CD4-positive, alpha-beta memory T cell (primary cell): ENCODE results near the gene NKX6-2. TPM values are rescaled to one million over a fixed set of nuclear protein-coding genes. Genes with fewer than 3 reads are reported as not detected.

ENCODE experiments used
- CTCF ChIA-PET: fragments of 350-600 bp; sonication (Branson Sonifier 250); formaldehyde crosslinking; loops from one replicate; lab custom pipeline; 2021; ENCODE audit warnings: inconsistent platforms; ENCODE audit not compliant: partially characterized antibody; lab: Charles Lee
- POLR2A ChIA-PET: fragments of 350-600 bp; sonication (Branson Sonifier 250); formaldehyde crosslinking; loops from one replicate; lab custom pipeline; 2021; ENCODE audit not compliant: partially characterized antibody; lab: Charles Lee
- DNase-seq, 5 donors: peaks; one replicate each; pipeline versions ENCODE4 v3.0.0 to v3.0.0-alpha.2; 2020 to 2022; ENCODE audit warnings: mixed read lengths in 1 of 5
- H3K27ac ChIP-seq: one replicate; pipeline ENCODE4 v1.7.0; 2013; ENCODE audit warnings: low read depth, low read length
- H3K27me3 ChIP-seq: 2 replicates; pipeline ENCODE4 v1.7.0; 2013; ENCODE audit warnings: mild to moderate bottlenecking, low read length, moderate library complexity; ENCODE audit not compliant: insufficient read depth
- H3K36me3 ChIP-seq: 2 replicates; pipeline ENCODE4 v1.7.0; 2013; ENCODE audit warnings: mild to moderate bottlenecking, low read length, moderate library complexity; ENCODE audit not compliant: insufficient read depth
- H3K4me1 ChIP-seq: 2 replicates; pipeline ENCODE4 v1.7.0; 2013; ENCODE audit warnings: mild to moderate bottlenecking, low read length, moderate library complexity; ENCODE audit not compliant: insufficient read depth
- H3K4me3 ChIP-seq, 2 donors: one replicate each; pipeline ENCODE4 v1.7.0; 2013; ENCODE audit warnings: low read length in 2 of 2, mild to moderate bottlenecking in 1 of 2
- H3K9me3 ChIP-seq, 2 donors: one replicate each; pipeline ENCODE4 v1.7.0; 2013; ENCODE audit warnings: low read length in 2 of 2, control low read depth in 1 of 2; ENCODE audit not compliant: control insufficient read depth in 1 of 2
- H3K27ac Mint-ChIP-seq, 7 donors: one replicate each; pipeline ENCODE4 v1.8.0; 2020 to 2021; ENCODE audit warnings: mixed read lengths in 7 of 7, mild to moderate bottlenecking in 6 of 7, inconsistent platforms in 3 of 7, moderate library complexity in 3 of 7
- H3K27me3 Mint-ChIP-seq, 2 donors: one replicate each; pipeline ENCODE4 v1.8.0; 2020 to 2021; ENCODE audit warnings: mixed read lengths in 2 of 2
- H3K36me3 Mint-ChIP-seq, 2 donors: one replicate each; pipeline ENCODE4 v1.8.0; 2020 to 2021; ENCODE audit warnings: mixed read lengths in 2 of 2, inconsistent platforms in 1 of 2, mild to moderate bottlenecking in 1 of 2
- H3K4me1 Mint-ChIP-seq, 4 donors: one replicate each; pipeline ENCODE4 v1.8.0; 2020 to 2021; ENCODE audit warnings: mixed read lengths in 4 of 4, mild to moderate bottlenecking in 1 of 4
- H3K4me3 Mint-ChIP-seq, 8 donors: one replicate each; pipeline ENCODE4 v1.8.0; 2020 to 2021; ENCODE audit warnings: mixed read lengths in 8 of 8, mild to moderate bottlenecking in 7 of 8, moderate library complexity in 6 of 8, inconsistent platforms in 3 of 8
- H3K9me3 Mint-ChIP-seq, 8 donors: one replicate each; pipeline ENCODE4 v1.8.0; 2020 to 2021; ENCODE audit warnings: mixed read lengths in 8 of 8, mild to moderate bottlenecking in 5 of 8, inconsistent platforms in 3 of 8, moderate library complexity in 1 of 8
- intact Hi-C: fragments of 100-400 bp; cut with micrococcal nuclease; formaldehyde crosslinking; loops from one replicate; pipeline ENCODE4 v1.15.1; 2023
- polyA plus RNA-seq, 2 donors: library from polyadenylated mRNA; unstranded; fragments of 300-500 nt; fragmentation: Illumina TruSeq; gene quantifications; one replicate each; pipeline ENCODE4 v1.2.3, GENCODE V29; 2021
- total RNA-seq, 2 experiments: library from RNA; stranded (reverse); gene quantifications; one replicate each; pipeline ENCODE4 v1.2.3, GENCODE V29; 2021

The NKX6-2 gene
- total and polyA plus RNA-seq, 4 experiments from 2014 or later = 0.65 TPM; not detected in 3

DNA sequence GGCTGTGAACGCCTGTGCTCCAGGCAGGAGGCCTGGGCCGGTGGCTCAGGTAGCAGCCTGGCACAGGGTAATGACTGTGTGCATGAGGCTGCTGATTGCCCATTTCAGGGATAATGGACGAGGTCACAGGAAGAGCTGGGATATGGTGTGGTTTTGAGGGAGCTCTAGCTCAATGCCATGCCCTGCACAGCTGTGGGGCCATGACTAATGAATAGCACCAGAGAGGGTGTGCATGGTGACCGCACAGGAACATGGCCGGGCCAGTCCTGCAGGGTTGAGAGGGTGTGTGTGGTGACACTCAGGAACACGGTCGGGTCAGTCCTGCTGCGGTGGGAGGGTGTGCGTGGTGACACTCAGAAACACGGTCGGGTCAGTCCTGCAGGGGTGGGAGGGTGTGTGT is 21.8 kb downstream of the NKX6-2 start:
- Mint-ChIP-seq H3K9me3 (peaks cover 0 to 4% (median 0%) of the 10 kb centered on the region in 8 donors), H3K4me1 (peaks cover 5 to 17% (median 10%) of the 10 kb centered on the region in 4 donors), H3K27ac (peak overlapping the region in 1 of 7 donors; percentile 51), H3K36me3 (peaks cover 18 to 21% of the 10 kb centered on the region in 2 donors), H3K4me3 (no peak overlapping the region), H3K27me3 (no peaks in the 10 kb centered on the region)
- Histone ChIP-seq H3K27me3 (no peaks in the 10 kb centered on the region), H3K36me3 (no peaks in the 10 kb centered on the region), H3K4me1 (no peaks in the 10 kb centered on the region), H3K4me3 (no peak overlapping the region), H3K27ac (no peak overlapping the region), H3K9me3 (no peaks in the 10 kb centered on the region)
- no peak for DNase-seq
- intact Hi-C loops = no loop called here
- ChIA-PET CTCF (no interaction called here), POLR2A (no interaction called here)

- DNase-seq = no peak
- Mint-ChIP-seq H3K27me3 (no peaks in the 10 kb centered on the region), H3K4me1 (peaks cover 5 to 17% (median 10%) of the 10 kb centered on the region in 4 donors), H3K36me3 (peaks cover 15% of the 10 kb centered on the region in 2 donors), H3K27ac (no peak overlapping the region), H3K9me3 (peaks cover 0 to 4% (median 0%) of the 10 kb centered on the region in 8 donors), H3K4me3 (no peak overlapping the region)
- Histone ChIP-seq H3K4me1 (no peaks in the 10 kb centered on the region), H3K36me3 (no peaks in the 10 kb centered on the region), H3K27me3 (no peaks in the 10 kb centered on the region), H3K9me3 (no peaks in the 10 kb centered on the region), H3K27ac (no peak overlapping the region), H3K4me3 (no peak overlapping the region)
- POLR2A ChIA-PET = no interaction called here
- CTCF ChIA-PET = no interaction called here
- intact Hi-C loops = no loop called here
Measured at GRCh38 chr10:132763545-132763944, 22.4 kb downstream of the NKX6-2 start.

- intact Hi-C loops = no loop called here
- Histone ChIP-seq H3K27me3 (no peaks in the 10 kb centered on the region), H3K27ac (no peak overlapping the region), H3K4me1 (no peaks in the 10 kb centered on the region), H3K4me3 (no peak overlapping the region), H3K36me3 (no peaks in the 10 kb centered on the region), H3K9me3 (no peaks in the 10 kb centered on the region)
- no peak overlapping the region for H3K4me3 Mint-ChIP-seq
- ChIA-PET POLR2A (no interaction called here), CTCF (no interaction called here)
- H3K27ac Mint-ChIP-seq = peak overlapping the region in 2 of 7 donors; percentile 11 to 37
- peaks cover 5 to 17% (median 10%) of the 10 kb centered on the region in 4 donors for H3K4me1 Mint-ChIP-seq
- H3K9me3 Mint-ChIP-seq = peaks cover 0 to 4% (median 0%) of the 10 kb centered on the region in 8 donors
- H3K27me3 Mint-ChIP-seq = no peaks in the 10 kb centered on the region
- no peak for DNase-seq
- H3K36me3 Mint-ChIP-seq = peaks cover 15% of the 10 kb centered on the region in 2 donors
Measured at GRCh38 chr10:132762267-132762666, 23.7 kb downstream of the NKX6-2 start.

GRCh38 chr10:132761395-132762060 is 24.4 kb downstream of the NKX6-2 start:
- no peaks in the 10 kb centered on the region for H3K27me3 ChIP-seq
- Mint-ChIP-seq H3K9me3 (peaks cover 0 to 4% (median 0%) of the 10 kb centered on the region in 8 donors), H3K4me1 (peaks cover 5 to 17% (median 10%) of the 10 kb centered on the region in 4 donors), H3K27ac (peak overlapping the region in 4 of 7 donors; percentile 18 to 84 (median 39)), H3K36me3 (peaks cover 15 to 19% of the 10 kb centered on the region in 2 donors), H3K27me3 (no peaks in the 10 kb centered on the region), H3K4me3 (peak overlapping the region in 1 of 8 donors; percentile 8)
- H3K27ac ChIP-seq = no peak overlapping the region
- H3K9me3 ChIP-seq = no peaks in the 10 kb centered on the region
- no peak for DNase-seq
- CTCF ChIA-PET = no interaction called here
- H3K36me3 ChIP-seq = no peaks in the 10 kb centered on the region
- H3K4me1 ChIP-seq = no peaks in the 10 kb centered on the region
- POLR2A ChIA-PET = no interaction called here
- intact Hi-C loops = no loop called here
- H3K4me3 ChIP-seq = no peak overlapping the region

DNA sequence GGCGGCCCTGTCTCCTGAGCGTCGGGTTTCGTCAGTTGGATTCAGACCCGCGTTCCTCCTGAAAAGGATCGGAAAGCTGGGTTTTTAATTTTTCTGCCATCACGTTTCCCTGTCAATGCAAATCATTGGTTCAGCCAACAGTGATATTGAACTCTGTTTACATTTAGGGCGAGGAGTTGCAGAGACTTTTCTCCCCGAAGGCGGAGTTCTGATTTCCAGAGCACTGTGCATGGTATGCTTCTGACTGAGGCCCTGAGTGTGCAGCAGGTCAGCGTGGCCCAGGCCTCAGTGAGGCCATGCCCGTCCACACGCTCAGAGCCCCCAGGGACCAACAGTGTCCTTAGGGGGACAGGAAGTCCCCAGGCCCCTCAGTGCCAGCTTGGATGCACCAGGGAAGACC is 27.1 kb downstream of the NKX6-2 start:
- Mint-ChIP-seq H3K36me3 (peaks cover 27 to 29% of the 10 kb centered on the region in 2 donors), H3K9me3 (peaks cover 0 to 6% (median 0%) of the 10 kb centered on the region in 8 donors), H3K4me1 (peaks cover 6 to 17% (median 13%) of the 10 kb centered on the region in 4 donors), H3K27me3 (no peaks in the 10 kb centered on the region), H3K27ac (no peak overlapping the region), H3K4me3 (no peak overlapping the region)
- Histone ChIP-seq H3K9me3 (no peaks in the 10 kb centered on the region), H3K36me3 (no peaks in the 10 kb centered on the region), H3K4me1 (no peaks in the 10 kb centered on the region), H3K27ac (no peak overlapping the region), H3K27me3 (no peaks in the 10 kb centered on the region), H3K4me3 (no peak overlapping the region)
- POLR2A ChIA-PET = no interaction called here
- intact Hi-C loops = no loop called here
- CTCF ChIA-PET = no interaction called here
- no peak for DNase-seq

- Mint-ChIP-seq H3K4me3 (no peak overlapping the region), H3K36me3 (peaks cover 32 to 38% of the 10 kb centered on the region in 2 donors), H3K9me3 (peaks cover 0 to 6% (median 0%) of the 10 kb centered on the region in 8 donors), H3K4me1 (peaks cover 5 to 15% (median 10%) of the 10 kb centered on the region in 4 donors), H3K27ac (no peak overlapping the region), H3K27me3 (no peaks in the 10 kb centered on the region)
- intact Hi-C loops = no loop called here
- Histone ChIP-seq H3K36me3 (no peaks in the 10 kb centered on the region), H3K27me3 (no peaks in the 10 kb centered on the region), H3K4me1 (no peaks in the 10 kb centered on the region), H3K9me3 (no peaks in the 10 kb centered on the region), H3K4me3 (no peak overlapping the region), H3K27ac (no peak overlapping the region)
- ChIA-PET POLR2A (no interaction called here), CTCF (no interaction called here)
- DNase-seq = no peak
Measured at GRCh38 chr10:132757171-132757570, 28.8 kb downstream of the NKX6-2 start.

DNA sequence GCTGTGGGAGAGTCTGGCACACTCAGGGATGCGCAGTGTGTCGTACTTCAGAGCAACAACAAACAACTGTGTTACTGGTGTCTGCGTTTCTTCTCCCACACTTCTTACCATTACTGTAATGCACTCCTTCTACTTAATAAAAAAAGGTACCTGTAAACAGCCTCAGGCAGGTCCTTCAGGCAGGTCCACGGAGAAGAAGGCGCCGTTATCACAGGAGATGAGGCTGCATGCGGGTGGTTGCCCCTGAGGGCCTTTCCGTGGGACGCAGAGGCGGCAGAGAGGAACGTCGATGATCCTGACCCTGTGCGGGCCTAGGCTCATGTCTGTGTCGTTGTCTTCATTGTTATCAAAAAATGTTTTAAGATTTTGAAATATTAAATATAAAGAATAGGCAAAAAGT is 29.4 kb downstream of the NKX6-2 start:
- Mint-ChIP-seq H3K27ac (no peak overlapping the region), H3K27me3 (no peaks in the 10 kb centered on the region), H3K36me3 (peaks cover 32 to 38% of the 10 kb centered on the region in 2 donors), H3K4me3 (no peak overlapping the region), H3K4me1 (peaks cover under 1 to 13% (median 6%) of the 10 kb centered on the region in 4 donors), H3K9me3 (peaks cover 0 to 6% (median 0%) of the 10 kb centered on the region in 8 donors)
- no peaks in the 10 kb centered on the region for H3K27me3 ChIP-seq
- H3K4me1 ChIP-seq = no peaks in the 10 kb centered on the region
- H3K27ac ChIP-seq = no peak overlapping the region
- ChIA-PET POLR2A (no interaction called here), CTCF (no interaction called here)
- H3K9me3 ChIP-seq = no peaks in the 10 kb centered on the region
- no peak overlapping the region for H3K4me3 ChIP-seq
- intact Hi-C loops = no loop called here
- no peak for DNase-seq
- no peaks in the 10 kb centered on the region for H3K36me3 ChIP-seq
